Activated CD8-positive, alpha-beta T cell treated with anti-CD3 and anti-CD28 coated beads for 36 hours (primary cell): Measurements from ENCODE around the gene HRK. TPM values are rescaled to one million over a fixed set of nuclear protein-coding genes. Genes with fewer than 3 reads are reported as not detected.

Experiments used
- ATAC-seq: fragments of 200-7000 bp; cut with Tn5 transposase; one replicate; pipeline ENCODE4 v1.10.0; 2021; ENCODE audit warnings: mild to moderate bottlenecking, moderate library complexity
- CTCF ChIA-PET: fragments of 350-600 bp; sonication (Branson Sonifier 250); formaldehyde crosslinking; loops from one replicate; lab custom pipeline; 2021; ENCODE audit warnings: antibody characterized with exemption; lab: Charles Lee
- POLR2A ChIA-PET: fragments of 350-600 bp; sonication (Branson Sonifier 250); formaldehyde crosslinking; loops from one replicate; lab custom pipeline; 2021; ENCODE audit warnings: antibody characterized with exemption; lab: Charles Lee
- DNase-seq: peaks from one replicate; pipeline ENCODE4 v3.0.0-alpha.2; 2020
- H3K27ac Mint-ChIP-seq: one replicate; pipeline ENCODE4 v1.8.0; 2021; ENCODE audit warnings: mild to moderate bottlenecking, mixed read lengths
- H3K27me3 Mint-ChIP-seq: one replicate; pipeline ENCODE4 v1.8.0; 2021; ENCODE audit warnings: mixed read lengths
- H3K36me3 Mint-ChIP-seq: one replicate; pipeline ENCODE4 v1.8.0; 2021; ENCODE audit warnings: low read depth, mixed read lengths
- H3K4me1 Mint-ChIP-seq: one replicate; pipeline ENCODE4 v1.8.0; 2021; ENCODE audit warnings: low read depth, mixed read lengths
- H3K4me3 Mint-ChIP-seq: one replicate; pipeline ENCODE4 v1.8.0; 2021; ENCODE audit warnings: mild to moderate bottlenecking, moderate library complexity, mixed read lengths
- H3K9me3 Mint-ChIP-seq: one replicate; pipeline ENCODE4 v1.8.0; 2021; ENCODE audit warnings: mixed read lengths
- CTCF ChIP-seq: fragments of 200-600 bp; IDR thresholded peaks from one replicate; pipeline ENCODE4 v1.8.0; 2022; ENCODE audit warnings: antibody characterized with exemption, mild to moderate bottlenecking
- intact Hi-C: fragments of 100-400 bp; cut with micrococcal nuclease; formaldehyde crosslinking; loops from one replicate; pipeline ENCODE4 v1.10.0; 2022
- total RNA-seq, 2 experiments: library from RNA; stranded (reverse); gene quantifications; one replicate each; pipeline ENCODE4 v1.2.3, GENCODE V29; 2021

Gene HRK
- total RNA-seq, 2 experiments from 2014 or later = not detected

DNA sequence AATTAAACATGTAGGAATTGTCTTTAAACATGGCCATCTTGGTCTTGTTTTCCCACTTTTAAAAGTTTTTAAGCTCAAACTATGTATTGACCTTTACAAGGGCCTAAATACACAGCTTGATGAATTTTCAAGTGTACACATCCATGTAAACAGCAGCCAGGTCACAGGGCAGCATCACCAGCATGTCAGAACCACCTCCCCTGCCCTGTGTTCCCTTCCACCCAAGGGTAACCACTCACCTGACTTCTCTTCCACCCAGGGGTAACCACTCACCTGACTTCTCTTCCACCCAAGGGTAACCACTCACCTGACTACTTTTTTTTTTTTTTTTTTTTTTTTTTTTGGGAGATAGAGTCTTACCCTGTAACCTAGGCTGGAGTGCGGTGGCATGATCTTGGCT lies 34.1 kb upstream of the HRK start:
- POLR2A ChIA-PET = interaction anchor here (0.7 kb wide), 1 partner anchor 75 kb away, joined by 3 read pairs; no protein-coding TSS in a partner anchor
- peaks cover 26% of the 10 kb centered on the region for H3K36me3 Mint-ChIP-seq
- peaks cover 1% of the 10 kb centered on the region for H3K9me3 Mint-ChIP-seq
- DNase-seq (no peak), ATAC-seq (no peak)
- H3K4me1 Mint-ChIP-seq = peaks cover 59% of the 10 kb centered on the region
- no peaks in the 10 kb centered on the region for H3K27me3 Mint-ChIP-seq
- intact Hi-C loops = no loop called here
- H3K27ac Mint-ChIP-seq = no peak overlapping the region
- no peak for TF ChIP-seq CTCF
- H3K4me3 Mint-ChIP-seq = no peak overlapping the region
- CTCF ChIA-PET = interaction anchor here (0.9 kb wide), 1 partner anchor 188 kb away, joined by 4 read pairs; no protein-coding TSS in a partner anchor

- ATAC-seq = peak; percentile 77
- CTCF ChIA-PET = no interaction called here
- Mint-ChIP-seq H3K4me1 (peaks cover 30% of the 10 kb centered on the region), H3K36me3 (peaks cover 16% of the 10 kb centered on the region), H3K9me3 (peaks cover 1% of the 10 kb centered on the region), H3K27me3 (no peaks in the 10 kb centered on the region), H3K4me3 (peak within 1 kb of the TSS; percentile 86), H3K27ac (peak within 1 kb of the TSS; percentile 86)
- intact Hi-C loops = no loop called here
- DNase-seq = peak; percentile 66
- TF ChIP-seq CTCF = no peak
- POLR2A ChIA-PET = interaction anchor here (0.8 to 1.6 kb wide), 3 partner anchors 10 to 18 kb away, joined by 3 to 6 read pairs (median 4); no protein-coding TSS in a partner anchor
Observed at GRCh38 chr12:116910645-116911451, 29.6 kb upstream of the HRK start, which contains the start of gene FBXW8. FBXW8 (plus strand) TSS chr12:116910950; CDS start chr12:116911038, 88 bp downstream.

DNA sequence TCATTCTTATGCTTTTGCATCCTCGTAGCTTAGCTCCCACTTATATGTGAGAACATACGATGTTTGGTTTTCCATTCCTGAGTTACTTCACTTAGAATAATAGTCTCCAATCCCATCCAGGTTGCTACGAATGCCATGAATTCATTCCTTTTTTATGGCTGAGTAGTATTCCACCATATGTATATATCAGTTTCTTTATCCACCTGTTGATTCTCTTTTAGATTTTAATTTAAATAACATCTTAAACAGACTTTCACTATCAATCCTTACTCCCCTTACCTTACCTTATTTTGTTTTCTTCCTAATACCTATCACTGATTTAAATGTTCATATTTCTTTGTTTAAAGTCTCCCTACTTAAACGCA lies 29.0 kb upstream of the HRK start:
- ChIA-PET POLR2A (no interaction called here), CTCF (no interaction called here)
- Mint-ChIP-seq H3K27me3 (no peaks in the 10 kb centered on the region), H3K36me3 (peaks cover 11% of the 10 kb centered on the region), H3K9me3 (peaks cover 1% of the 10 kb centered on the region), H3K4me1 (peaks cover 27% of the 10 kb centered on the region), H3K4me3 (peak overlapping the region; percentile 83), H3K27ac (peak overlapping the region; percentile 86)
- ATAC-seq (no peak), DNase-seq (no peak)
- TF ChIP-seq CTCF = no peak
- intact Hi-C loops = no loop called here

- Mint-ChIP-seq H3K4me1 (peaks cover 4% of the 10 kb centered on the region), H3K36me3 (no peaks in the 10 kb centered on the region), H3K4me3 (no peak overlapping the region), H3K9me3 (peaks cover 1% of the 10 kb centered on the region), H3K27ac (no peak overlapping the region), H3K27me3 (peaks cover 1% of the 10 kb centered on the region)
- TF ChIP-seq CTCF = no peak
- DNase-seq (no peak), ATAC-seq (no peak)
- CTCF ChIA-PET = no interaction called here
- intact Hi-C loops = no loop called here
- POLR2A ChIA-PET = no interaction called here
Observed at GRCh38 chr12:116906285-116906684, 25.0 kb upstream of the HRK start.

DNA sequence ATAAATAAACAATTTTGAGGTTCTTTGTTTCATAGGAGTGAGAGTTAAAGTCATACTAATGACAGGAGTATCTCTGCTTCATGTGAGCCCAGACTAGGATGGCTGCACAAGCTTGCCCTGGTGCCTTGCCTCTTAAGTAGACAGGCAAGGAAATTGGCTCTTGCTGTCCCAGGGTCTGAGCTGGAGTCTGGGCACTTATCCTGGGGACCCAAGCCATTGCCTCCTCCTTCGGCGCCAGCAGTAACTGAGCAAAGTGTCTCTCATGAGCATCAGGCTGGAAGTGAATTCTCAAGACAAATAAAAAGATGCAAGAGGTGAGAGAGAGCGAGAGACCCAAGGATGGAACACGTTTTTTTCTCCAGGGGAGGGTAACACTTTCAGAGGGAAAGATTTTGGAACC lies 22.6 kb upstream of the HRK start:
- Mint-ChIP-seq H3K4me3 (no peak overlapping the region), H3K27ac (no peak overlapping the region), H3K9me3 (no peaks in the 10 kb centered on the region), H3K36me3 (no peaks in the 10 kb centered on the region), H3K4me1 (no peaks in the 10 kb centered on the region), H3K27me3 (peaks cover 3% of the 10 kb centered on the region)
- intact Hi-C loops = no loop called here
- DNase-seq (no peak), ATAC-seq (no peak)
- no peak for TF ChIP-seq CTCF
- POLR2A ChIA-PET = no interaction called here
- CTCF ChIA-PET = no interaction called here
